Measurements from ENCODE around the gene CDSN.
"Not testable (repeated sequence)": the region's sequence is repeated elsewhere in the genome, so short reads cannot be mapped to it uniquely, and the experiment has no call there.

The CDSN gene, protein sequence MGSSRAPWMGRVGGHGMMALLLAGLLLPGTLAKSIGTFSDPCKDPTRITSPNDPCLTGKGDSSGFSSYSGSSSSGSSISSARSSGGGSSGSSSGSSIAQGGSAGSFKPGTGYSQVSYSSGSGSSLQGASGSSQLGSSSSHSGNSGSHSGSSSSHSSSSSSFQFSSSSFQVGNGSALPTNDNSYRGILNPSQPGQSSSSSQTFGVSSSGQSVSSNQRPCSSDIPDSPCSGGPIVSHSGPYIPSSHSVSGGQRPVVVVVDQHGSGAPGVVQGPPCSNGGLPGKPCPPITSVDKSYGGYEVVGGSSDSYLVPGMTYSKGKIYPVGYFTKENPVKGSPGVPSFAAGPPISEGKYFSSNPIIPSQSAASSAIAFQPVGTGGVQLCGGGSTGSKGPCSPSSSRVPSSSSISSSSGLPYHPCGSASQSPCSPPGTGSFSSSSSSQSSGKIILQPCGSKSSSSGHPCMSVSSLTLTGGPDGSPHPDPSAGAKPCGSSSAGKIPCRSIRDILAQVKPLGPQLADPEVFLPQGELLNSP

DNA sequence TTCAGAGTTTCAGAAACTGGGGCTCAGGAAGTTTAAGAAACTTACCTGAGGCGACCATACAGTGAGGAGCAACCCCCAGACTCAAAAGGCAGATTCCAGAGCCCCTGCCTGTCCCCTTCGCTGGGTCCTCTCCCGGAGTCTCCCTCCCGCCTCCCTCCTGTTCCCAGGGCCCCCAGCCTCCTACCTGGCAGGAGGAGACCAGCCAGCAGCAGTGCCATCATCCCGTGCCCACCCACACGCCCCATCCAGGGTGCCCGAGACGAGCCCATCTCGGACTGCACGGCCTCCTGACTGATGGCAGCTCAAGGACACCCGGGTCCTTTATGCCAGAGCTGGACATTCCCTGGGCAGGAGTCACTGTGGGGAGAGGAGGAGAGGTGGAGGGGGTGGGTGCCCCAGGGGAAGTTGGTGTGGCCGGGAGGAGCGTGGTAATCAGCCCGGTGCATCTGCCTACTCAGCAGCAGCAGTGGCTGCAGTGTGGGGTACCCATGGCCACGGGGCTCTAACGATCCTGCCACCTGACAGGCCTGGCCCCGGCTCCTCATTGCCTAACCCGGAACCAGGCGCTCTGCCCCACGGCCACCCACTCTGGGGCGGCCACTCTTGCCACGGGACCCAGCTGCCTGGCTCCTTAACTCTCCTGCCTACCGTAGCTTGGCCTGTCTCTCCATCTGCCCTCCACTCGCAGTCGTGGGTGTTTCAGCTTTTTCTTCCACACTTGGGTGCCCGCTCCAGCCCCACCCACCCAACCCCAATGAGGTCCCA lies at the start of gene CDSN:
TSS of gene CDSN (minus strand) at position 296 of the 765 bp plus-strand sequence. CDS start at position 269, 27 bp downstream.
- DNase-seq (ENCODE audit: insufficient read length, low spot score): no peak
- no peak for TF ChIP-seq POLR2A (IDR thresholded peaks at IDR 0.05; ENCODE audit: low read depth, low read length)
- no peak for FAIRE-seq

DNA sequence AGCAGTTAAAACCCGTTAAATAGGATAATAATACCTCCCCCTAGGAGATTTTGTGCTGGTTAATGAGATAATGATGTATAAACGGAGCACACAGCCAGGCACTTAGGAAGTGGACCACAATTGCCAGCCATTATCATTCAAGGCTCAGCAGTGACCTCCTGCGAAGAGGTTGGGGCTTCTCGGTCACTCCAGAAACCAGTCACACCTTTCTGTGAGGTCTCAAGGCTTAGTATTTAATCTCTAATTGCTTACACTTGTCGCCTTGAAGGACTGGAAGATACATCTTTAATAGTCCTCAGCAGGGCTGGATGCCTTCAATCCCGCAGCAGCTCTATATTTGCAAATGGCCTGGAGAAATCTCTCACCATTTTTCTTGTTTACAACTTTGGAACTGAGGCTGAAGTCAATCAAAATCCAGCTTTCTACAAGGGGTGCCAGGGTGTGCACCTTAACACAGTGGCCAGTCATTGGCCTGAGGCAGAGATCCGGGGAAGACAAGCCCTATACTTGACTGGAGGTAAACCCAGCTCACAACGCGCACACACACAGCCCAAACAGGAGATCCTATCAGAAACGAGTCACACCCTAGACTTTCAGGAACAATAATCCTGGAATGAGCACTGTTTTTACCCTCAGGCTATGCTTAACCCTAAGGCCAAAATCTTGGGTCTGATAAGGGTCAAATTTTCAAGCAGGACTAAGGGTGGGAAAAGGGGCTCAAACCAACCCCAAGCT lies 49.0 kb upstream of the CDSN start:
- FAIRE-seq: no peak
- TF ChIP-seq POLR2A (IDR thresholded peaks at IDR 0.05; ENCODE audit: low read depth, low read length): no peak
- no peak for DNase-seq (ENCODE audit: insufficient read length, low spot score)

DNA sequence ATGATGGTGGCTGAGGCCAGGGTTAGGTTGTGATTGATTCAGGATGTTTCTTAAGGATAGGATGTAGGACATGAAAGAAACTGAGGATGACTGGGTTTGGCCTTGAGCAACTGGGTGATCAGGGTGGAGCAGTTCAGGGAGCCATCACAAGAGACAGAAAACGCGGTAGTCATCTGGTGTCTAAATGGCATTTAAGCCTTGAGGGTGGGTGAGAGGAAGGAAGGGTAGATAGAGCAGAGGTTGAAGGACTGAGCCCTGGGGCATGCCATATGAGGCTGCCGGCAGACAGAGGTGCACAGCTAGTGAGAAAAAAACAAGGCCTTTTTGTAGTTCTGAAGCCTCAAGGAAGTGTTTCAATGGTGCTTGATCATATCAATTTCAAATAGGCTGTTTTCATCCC lies 48.4 kb upstream of the CDSN start:
- DNase-seq (ENCODE audit: insufficient read length, low spot score) (no peak), FAIRE-seq (no peak)
- TF ChIP-seq POLR2A (IDR thresholded peaks at IDR 0.05; ENCODE audit: low read depth, low read length): no peak

DNA sequence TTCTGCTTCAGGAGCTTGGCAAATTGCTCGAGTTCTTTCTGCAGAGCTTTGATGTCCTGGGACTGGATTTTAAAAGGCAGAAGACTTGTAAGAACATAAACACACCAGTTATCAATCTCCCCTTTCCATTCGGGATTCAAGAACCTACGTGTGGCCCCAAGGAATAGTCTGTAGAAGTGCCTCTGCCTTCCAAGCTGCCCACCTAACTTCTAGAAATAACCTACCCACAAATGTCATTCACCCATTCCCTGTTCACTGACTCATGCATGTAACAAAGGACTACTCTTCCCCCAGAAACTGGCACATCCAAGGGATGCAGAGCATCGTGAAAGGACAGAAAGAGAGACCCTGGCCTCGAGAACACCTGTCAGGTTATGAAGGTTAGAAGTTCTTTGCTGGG lies 45.7 kb upstream of the CDSN start:
- no peak for TF ChIP-seq POLR2A (IDR thresholded peaks at IDR 0.05; ENCODE audit: low read depth, low read length)
- DNase-seq (ENCODE audit: insufficient read length, low spot score) (no peak), FAIRE-seq (no peak)

DNA sequence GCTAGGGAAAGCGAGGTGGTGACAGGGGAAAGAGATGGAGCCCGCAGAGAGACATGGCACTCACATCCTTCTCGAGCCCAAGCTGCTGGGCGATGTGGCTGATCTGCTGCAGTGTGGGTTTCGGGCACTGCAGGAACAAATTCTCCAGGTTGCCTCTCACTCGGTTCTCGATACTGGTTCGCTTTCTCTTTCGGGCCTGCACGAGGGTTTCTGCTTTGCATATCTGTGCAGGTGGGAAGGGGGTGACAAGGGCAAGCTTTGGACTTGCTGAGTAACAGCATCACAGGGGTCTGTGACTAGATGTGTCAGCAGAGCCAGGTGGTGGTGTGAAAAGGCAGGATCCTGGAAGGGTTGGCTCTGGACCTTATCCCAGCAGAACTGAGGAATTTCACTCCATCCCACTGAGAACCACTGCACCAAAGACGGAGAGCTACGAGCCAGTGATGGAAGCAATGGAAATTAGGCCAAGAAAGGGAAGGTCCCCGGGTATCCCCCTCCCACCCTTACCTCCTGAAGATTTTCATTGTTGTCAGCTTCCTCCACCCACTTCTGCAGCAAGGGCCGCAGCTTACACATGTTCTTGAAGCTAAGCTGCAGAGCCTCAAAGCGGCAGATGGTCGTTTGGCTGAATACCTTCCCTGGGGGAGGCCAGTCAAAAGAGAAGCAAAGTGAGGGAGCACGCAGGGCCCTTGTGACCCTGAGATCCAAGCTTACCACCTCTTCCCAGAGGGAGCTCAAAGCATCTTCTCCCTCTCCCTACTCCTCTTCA lies 45.0 kb upstream of the CDSN start:
- not testable (repeated sequence) for DNase-seq (ENCODE audit: insufficient read length, low spot score); FAIRE-seq

DNA sequence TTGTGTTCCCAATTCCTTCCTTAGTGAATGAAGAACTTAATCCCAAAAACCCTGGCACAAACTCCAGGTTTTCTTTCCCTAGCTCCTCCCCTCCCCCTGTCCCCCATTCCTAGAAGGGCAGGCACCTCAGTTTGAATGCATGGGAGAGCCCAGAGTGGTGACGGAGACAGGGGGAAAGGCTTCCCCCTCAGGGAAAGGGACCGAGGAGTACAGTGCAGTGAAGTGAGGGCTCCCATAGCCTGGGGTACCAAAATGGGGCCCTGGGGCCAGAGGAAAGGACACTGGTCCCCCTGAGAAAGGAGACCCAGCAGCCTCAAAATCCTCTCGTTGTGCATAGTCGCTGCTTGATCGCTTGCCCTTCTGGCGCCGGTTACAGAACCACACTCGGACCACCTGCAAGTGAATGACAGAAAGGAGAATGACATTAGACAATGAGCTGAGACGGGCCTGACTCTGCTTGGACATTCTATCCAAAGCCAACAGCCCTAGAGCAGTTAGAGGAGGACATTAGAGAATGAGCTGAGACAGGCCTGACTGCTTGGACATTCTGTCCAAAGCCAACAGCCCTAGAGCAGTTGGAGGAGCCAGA lies 44.3 kb upstream of the CDSN start:
- DNase-seq (ENCODE audit: insufficient read length, low spot score); FAIRE-seq: not testable (repeated sequence)

DNA sequence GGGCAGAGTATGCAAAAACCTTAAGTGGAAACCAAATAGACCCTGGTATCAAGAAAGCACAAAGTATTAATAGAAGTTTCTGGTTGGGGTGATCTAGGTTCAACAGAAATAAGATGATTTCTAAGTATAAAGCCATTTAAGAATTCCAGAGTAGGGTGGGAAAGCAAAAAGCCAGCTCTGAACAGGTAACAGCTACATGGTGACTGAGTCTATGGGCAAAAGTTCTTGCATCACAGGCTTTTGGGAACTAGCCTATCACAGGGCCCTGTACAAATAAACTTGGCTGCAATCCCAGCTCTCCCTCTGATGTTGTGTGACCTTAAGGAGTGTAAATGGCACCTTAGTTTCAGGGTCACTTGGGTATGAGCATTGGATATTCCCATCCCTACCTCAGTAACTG lies 43.7 kb upstream of the CDSN start:
- FAIRE-seq: no peak
- DNase-seq (ENCODE audit: insufficient read length, low spot score): no peak
- TF ChIP-seq POLR2A (IDR thresholded peaks at IDR 0.05; ENCODE audit: low read depth, low read length): no peak

DNA sequence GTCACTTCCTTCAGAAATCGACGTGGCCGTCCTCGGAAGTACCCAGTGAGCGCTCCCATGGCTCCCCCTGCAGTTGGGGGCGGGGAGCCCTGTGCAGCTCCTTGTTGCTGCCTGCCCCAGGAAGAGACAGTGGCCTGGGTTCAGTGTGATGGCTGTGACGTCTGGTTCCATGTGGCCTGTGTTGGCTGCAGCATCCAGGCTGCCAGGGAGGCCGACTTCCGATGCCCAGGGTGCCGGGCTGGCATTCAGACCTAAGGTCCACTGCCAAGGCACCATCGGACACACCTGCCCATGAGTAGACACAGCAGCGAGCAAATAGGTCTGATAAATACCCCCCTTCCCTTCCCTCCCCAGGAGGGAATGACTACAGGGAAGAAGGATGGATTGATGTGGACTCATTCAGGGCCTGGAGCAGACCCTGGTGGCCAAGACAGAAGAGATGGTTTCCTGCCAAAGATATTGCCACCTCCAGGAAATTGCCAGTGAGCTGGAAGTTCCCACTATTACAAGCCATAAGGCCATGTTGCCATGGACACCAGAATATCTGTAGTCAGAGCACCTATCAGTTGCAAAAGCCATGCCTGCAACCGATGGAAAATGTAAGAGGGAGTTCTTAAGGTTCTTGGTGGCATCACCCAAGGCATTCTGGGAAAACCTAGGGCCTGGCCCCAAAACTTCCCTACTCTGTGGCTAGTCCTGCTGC lies 42.4 kb upstream of the CDSN start:
- TF ChIP-seq POLR2A (IDR thresholded peaks at IDR 0.05; ENCODE audit: low read depth, low read length): no peak
- FAIRE-seq (no peak), DNase-seq (ENCODE audit: insufficient read length, low spot score) (no peak)

DNA sequence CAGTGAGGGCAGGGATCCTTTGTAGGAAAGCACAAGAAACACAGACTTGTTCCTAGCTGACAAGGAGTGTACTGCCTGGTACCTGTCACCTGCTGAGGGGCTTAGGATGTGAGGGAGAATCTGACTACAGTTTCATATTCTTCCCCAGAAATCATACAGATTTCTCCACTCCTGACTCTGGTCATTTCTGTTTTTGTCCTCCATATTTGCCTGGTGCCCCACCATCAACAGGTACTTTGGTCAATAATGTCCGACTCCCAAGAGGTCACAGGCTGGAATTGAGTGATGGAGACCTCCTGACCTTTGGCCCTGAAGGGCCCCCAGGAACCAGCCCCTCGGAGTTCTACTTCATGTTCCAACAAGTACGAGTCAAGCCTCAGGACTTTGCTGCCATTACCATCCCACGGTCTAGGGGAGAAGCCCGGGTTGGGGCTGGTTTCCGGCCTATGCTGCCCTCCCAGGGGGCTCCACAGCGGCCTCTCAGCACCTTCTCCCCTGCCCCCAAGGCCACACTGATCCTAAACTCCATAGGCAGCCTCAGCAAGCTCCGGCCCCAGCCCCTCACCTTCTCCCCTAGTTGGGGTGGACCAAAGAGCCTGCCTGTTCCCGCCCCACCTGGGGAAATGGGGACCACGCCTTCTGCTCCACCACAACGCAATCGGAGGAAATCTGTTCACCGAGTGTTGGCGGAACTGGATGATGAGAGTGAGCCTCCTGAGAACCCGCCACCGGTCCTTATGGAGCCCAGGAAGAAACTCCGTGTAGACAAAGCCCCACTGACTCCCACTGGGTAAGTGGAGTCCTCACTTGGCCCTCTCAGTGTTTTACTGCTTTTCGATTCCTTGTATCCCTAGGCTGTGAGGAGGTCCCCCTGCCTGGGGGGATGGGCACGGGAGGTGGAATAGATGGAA lies 41.2 kb upstream of the CDSN start:
- FAIRE-seq (no peak), DNase-seq (ENCODE audit: insufficient read length, low spot score) (no peak)
- no peak for TF ChIP-seq POLR2A (IDR thresholded peaks at IDR 0.05; ENCODE audit: low read depth, low read length)

DNA sequence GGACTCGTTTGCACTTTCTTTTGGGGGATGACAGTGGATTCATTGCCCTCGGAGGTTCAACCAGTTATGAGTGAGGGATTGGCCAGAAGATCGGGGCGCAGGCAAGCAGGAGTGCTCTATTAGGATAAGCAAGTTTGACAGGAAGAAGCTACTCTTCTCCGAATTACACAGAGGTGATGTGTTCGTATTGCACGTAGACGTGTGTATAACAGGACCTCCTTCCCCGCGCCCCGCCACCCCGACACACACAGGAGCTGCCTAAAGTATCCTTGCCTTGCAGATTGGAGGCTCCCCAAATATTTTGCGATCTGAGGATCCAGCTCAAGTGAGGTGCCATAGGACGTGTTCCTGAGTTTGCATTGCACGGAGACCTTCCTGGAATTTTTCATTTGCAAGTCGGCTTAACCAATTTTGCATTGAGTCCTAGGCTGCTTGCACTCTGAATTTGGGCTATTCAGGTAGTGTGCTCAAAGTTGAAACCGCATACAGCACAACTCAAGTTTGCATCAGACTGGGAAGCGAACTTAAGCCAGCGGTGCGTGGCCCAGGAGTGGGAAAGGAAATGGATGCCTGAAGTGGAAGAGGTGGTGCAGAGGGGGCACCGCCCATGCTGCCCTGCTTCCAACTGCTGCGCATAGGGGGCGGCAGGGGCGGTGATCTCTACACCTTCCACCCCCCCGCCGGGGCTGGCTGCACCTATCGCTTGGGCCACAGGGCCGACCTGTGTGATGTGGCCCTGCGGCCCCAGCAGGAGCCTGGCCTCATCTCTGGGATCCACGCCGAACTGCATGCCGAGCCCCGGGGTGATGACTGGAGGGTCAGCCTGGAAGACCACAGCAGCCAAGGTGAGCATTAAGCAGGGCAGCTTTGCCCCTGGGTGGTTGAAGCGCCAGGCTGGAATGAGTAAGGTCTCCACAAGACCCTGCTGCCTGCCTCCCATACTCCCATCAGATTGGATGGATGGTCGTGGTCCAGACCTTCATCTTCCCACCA lies 38.9 kb upstream of the CDSN start:
- FAIRE-seq (no peak), DNase-seq (ENCODE audit: insufficient read length, low spot score) (peak; percentile 44)
- no peak for TF ChIP-seq POLR2A (IDR thresholded peaks at IDR 0.05; ENCODE audit: low read depth, low read length)
